GM21367 (cell line): ENCODE data around the gene DRAM1.
A peak's percentile ranks its signal among the peaks of the same experiment; 100 is the strongest.
"Not testable (repeated sequence)": the region's sequence is repeated elsewhere in the genome, so short reads cannot be mapped to it uniquely, and the experiment has no call there.

Source experiments
- ATAC-seq: cut with Tn5 transposase; IDR thresholded peaks from one replicate; pipeline ENCODE4 v1.9.1; 2021; ENCODE audit not compliant: unreplicated experiment

Gene DRAM1

GRCh38 chr12:101858361-101858760, 19.0 kb upstream of the DRAM1 start:
- ATAC-seq, result no peak

GRCh38 chr12:101859664-101860607, 17.4 kb upstream of the DRAM1 start:
- ATAC-seq, result peak; percentile 34

GRCh38 chr12:101861688-101862087, 15.7 kb upstream of the DRAM1 start:
- not testable (repeated sequence) for ATAC-seq

GRCh38 chr12:101862245-101862644, 15.1 kb upstream of the DRAM1 start:
- ATAC-seq, result no peak

GRCh38 chr12:101863981-101864380, 13.4 kb upstream of the DRAM1 start:
- ATAC-seq, result no peak

- no peak for ATAC-seq
These were observed 10.6 kb upstream of the DRAM1 start for GRCh38 chr12:101866615-101867373.

GRCh38 chr12:101867619-101868018, 9.8 kb upstream of the DRAM1 start:
- not testable (repeated sequence) for ATAC-seq

- ATAC-seq, result no peak
These were observed 6.5 kb upstream of the DRAM1 start for GRCh38 chr12:101870925-101871324.

GRCh38 chr12:101875162-101875561, 2.2 kb upstream of the DRAM1 start:
- no peak for ATAC-seq

GRCh38 chr12:101876322-101876860, 989 bp upstream of the DRAM1 start:
- ATAC-seq, result no peak

GRCh38 chr12:101877806-101878242, 444 bp downstream of the DRAM1 start:
- peak; percentile 5 for ATAC-seq

GRCh38 chr12:101878243-101878821, 952 bp downstream of the DRAM1 start:
- no peak for ATAC-seq

GRCh38 chr12:101880769-101881168, 3.4 kb downstream of the DRAM1 start:
- no peak for ATAC-seq

- no peak for ATAC-seq
These were observed 3.8 kb downstream of the DRAM1 start for GRCh38 chr12:101881228-101881627.

GRCh38 chr12:101884174-101884573, 6.8 kb downstream of the DRAM1 start:
- no peak for ATAC-seq

- ATAC-seq, result not testable (repeated sequence)
These were observed 7.5 kb downstream of the DRAM1 start for GRCh38 chr12:101884781-101885340.

GRCh38 chr12:101885912-101886561, 8.7 kb downstream of the DRAM1 start:
- no peak for ATAC-seq

- ATAC-seq, result no peak
These were observed 11.9 kb downstream of the DRAM1 start for GRCh38 chr12:101889211-101889752.

GRCh38 chr12:101891462-101891971, 14.1 kb downstream of the DRAM1 start:
- ATAC-seq, result peak; percentile 92

- ATAC-seq, result no peak
These were observed 15.4 kb downstream of the DRAM1 start for GRCh38 chr12:101892794-101893193.
